Measurements from ENCODE around the gene ERMARD. TPM values are rescaled to one million over a fixed set of nuclear protein-coding genes. Genes with fewer than 3 reads are reported as not detected.

ERMARD gene
- total and polyA plus RNA-seq, 2 experiments from 2014 or later: 15.6 to 22.0 TPM

- Histone ChIP-seq H3K4me1 (ENCODE audit: insufficient read depth) (peaks cover 5% of the 10 kb centered on the region; the same call in 1 of the 2 replicates), H3K27me3 (replicated peaks; ENCODE audit: insufficient read depth) (peaks cover 10% of the 10 kb centered on the region; the same call in 1 of the 2 replicates), H3K4me3 (no peak overlapping the region), H3K4me2 (ENCODE audit: unreplicated experiment) (no peak overlapping the region), H3K79me2 (ENCODE audit: insufficient read depth) (no peaks in the 10 kb centered on the region), H3K27ac (no peak overlapping the region), H2AFZ (no peak overlapping the region), H3K9me3 (ENCODE audit: low read depth) (no peaks in the 10 kb centered on the region), H4K20me1 (ENCODE audit: insufficient read depth) (no peaks in the 10 kb centered on the region), H3F3A (ENCODE audit: insufficient read depth) (peaks cover 6% of the 10 kb centered on the region; the same call in 1 of the 2 replicates), H3K9ac (no peak overlapping the region), H3K9me2 (ENCODE audit: insufficient read depth) (no peaks in the 10 kb centered on the region), H3K36me3 (ENCODE audit: low read depth) (no peaks in the 10 kb centered on the region)
- TF ChIP-seq EZH2phosphoT487 (IDR thresholded peaks at IDR 0.05; ENCODE audit: insufficient read depth, low read depth) (no peak), EZH2 (IDR thresholded peaks at IDR 0.05; ENCODE audit: insufficient read depth, poor library complexity, severe bottlenecking) (no peak)
- WGBS, 2 experiments (ENCODE audit: low coverage in 1 of 2, low lambda C conversion rate in 2 of 2, missing lambda C conversion rate in 2 of 2): 93 to 94% methylated on average over 10 of the region's 10 CpGs
- DNase-seq: no peak
- in situ Hi-C loops (cut with MboI): loop anchor here (10.0 kb wide), 1 partner anchor 726 kb away; no protein-coding TSS in a partner anchor
Observed at GRCh38 chr6:169798764-169799473, 47.5 kb downstream of the ERMARD start.

- in situ Hi-C loops (cut with MboI): loop anchor here (10.0 kb wide), 1 partner anchor 725 kb away; no protein-coding TSS in a partner anchor
- DNase-seq: no peak
Observed at GRCh38 chr6:169799474-169799926, 48.1 kb downstream of the ERMARD start.

DNA sequence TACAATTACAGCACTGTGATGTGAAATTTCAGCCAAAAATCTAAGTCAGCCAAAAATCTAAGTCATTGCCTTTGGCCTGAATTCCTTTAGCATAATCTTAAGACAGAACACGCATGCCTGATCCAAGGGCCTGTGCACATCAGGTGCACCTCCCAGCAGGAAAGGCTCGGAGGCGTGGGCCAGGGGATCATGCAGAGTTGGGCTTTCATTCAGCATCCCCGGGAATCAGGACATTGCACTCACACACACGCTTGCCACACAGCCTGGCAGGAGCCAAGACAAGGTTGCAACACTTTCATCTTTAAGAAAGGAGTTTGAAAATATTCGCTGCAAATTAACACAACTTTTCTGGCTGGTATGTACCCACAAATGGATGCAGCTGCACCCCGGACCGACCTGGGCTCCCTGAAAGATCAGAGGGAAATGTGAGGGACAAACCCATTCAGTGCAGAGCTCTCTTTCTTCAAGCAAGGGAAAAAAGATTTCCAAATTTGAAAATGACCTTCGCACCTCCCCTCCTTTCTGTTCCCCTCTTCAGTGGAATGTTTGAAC lies 48.8 kb downstream of the ERMARD start:
- TF ChIP-seq EZH2phosphoT487 (IDR thresholded peaks at IDR 0.05; ENCODE audit: insufficient read depth, low read depth) (no peak), EZH2 (IDR thresholded peaks at IDR 0.05; ENCODE audit: insufficient read depth, poor library complexity, severe bottlenecking) (no peak)
- no peaks in the 10 kb centered on the region for H3K36me3 ChIP-seq (ENCODE audit: low read depth)
- H3K4me2 ChIP-seq (ENCODE audit: unreplicated experiment): peak overlapping the region; percentile 22
- in situ Hi-C loops (cut with MboI): no loop called here
- peaks cover 5% of the 10 kb centered on the region; the same call in 1 of the 2 replicates for H3K4me1 ChIP-seq (ENCODE audit: insufficient read depth)
- H2AFZ ChIP-seq: no peak overlapping the region
- no peaks in the 10 kb centered on the region for H4K20me1 ChIP-seq (ENCODE audit: insufficient read depth)
- peaks cover 6% of the 10 kb centered on the region; the same call in 1 of the 2 replicates for H3F3A ChIP-seq (ENCODE audit: insufficient read depth)
- no peaks in the 10 kb centered on the region for H3K9me2 ChIP-seq (ENCODE audit: insufficient read depth)
- H3K9me3 ChIP-seq (ENCODE audit: low read depth): no peaks in the 10 kb centered on the region
- H3K27me3 ChIP-seq (replicated peaks; ENCODE audit: insufficient read depth): peaks cover 21% of the 10 kb centered on the region
- WGBS, 2 experiments (ENCODE audit: low coverage in 1 of 2, low lambda C conversion rate in 2 of 2, missing lambda C conversion rate in 2 of 2): 33 to 36% methylated on average over 9 of the region's 9 CpGs
- peak; percentile 44 for DNase-seq
- no peak overlapping the region for H3K9ac ChIP-seq
- H3K27ac ChIP-seq: no peak overlapping the region
- no peak overlapping the region for H3K4me3 ChIP-seq
- no peaks in the 10 kb centered on the region for H3K79me2 ChIP-seq (ENCODE audit: insufficient read depth)

More at GRCh38 chr6:169799474-169799926, 48.1 kb downstream of the ERMARD start:
- H3K27me3 ChIP-seq (replicated peaks; ENCODE audit: insufficient read depth): peaks cover 16% of the 10 kb centered on the region
- H2AFZ ChIP-seq: no peak overlapping the region
- TF ChIP-seq EZH2 (IDR thresholded peaks at IDR 0.05; ENCODE audit: insufficient read depth, poor library complexity, severe bottlenecking) (no peak), EZH2phosphoT487 (IDR thresholded peaks at IDR 0.05; ENCODE audit: insufficient read depth, low read depth) (no peak)
- H3K27ac ChIP-seq: no peak overlapping the region
- WGBS, 2 experiments (ENCODE audit: low coverage in 1 of 2, low lambda C conversion rate in 2 of 2, missing lambda C conversion rate in 2 of 2): 74 to 82% methylated on average over 7 of the region's 7 CpGs
- no peaks in the 10 kb centered on the region for H4K20me1 ChIP-seq (ENCODE audit: insufficient read depth)
- H3K36me3 ChIP-seq (ENCODE audit: low read depth): no peaks in the 10 kb centered on the region
- peaks cover 5% of the 10 kb centered on the region; the same call in 1 of the 2 replicates for H3K4me1 ChIP-seq (ENCODE audit: insufficient read depth)
- no peak overlapping the region for H3K4me3 ChIP-seq
- H3K9me2 ChIP-seq (ENCODE audit: insufficient read depth): no peaks in the 10 kb centered on the region
- H3F3A ChIP-seq (ENCODE audit: insufficient read depth): peaks cover 6% of the 10 kb centered on the region; the same call in 1 of the 2 replicates
- H3K79me2 ChIP-seq (ENCODE audit: insufficient read depth): no peaks in the 10 kb centered on the region
- H3K9ac ChIP-seq: no peak overlapping the region
- no peaks in the 10 kb centered on the region for H3K9me3 ChIP-seq (ENCODE audit: low read depth)
- H3K4me2 ChIP-seq (ENCODE audit: unreplicated experiment): no peak overlapping the region

DNA sequence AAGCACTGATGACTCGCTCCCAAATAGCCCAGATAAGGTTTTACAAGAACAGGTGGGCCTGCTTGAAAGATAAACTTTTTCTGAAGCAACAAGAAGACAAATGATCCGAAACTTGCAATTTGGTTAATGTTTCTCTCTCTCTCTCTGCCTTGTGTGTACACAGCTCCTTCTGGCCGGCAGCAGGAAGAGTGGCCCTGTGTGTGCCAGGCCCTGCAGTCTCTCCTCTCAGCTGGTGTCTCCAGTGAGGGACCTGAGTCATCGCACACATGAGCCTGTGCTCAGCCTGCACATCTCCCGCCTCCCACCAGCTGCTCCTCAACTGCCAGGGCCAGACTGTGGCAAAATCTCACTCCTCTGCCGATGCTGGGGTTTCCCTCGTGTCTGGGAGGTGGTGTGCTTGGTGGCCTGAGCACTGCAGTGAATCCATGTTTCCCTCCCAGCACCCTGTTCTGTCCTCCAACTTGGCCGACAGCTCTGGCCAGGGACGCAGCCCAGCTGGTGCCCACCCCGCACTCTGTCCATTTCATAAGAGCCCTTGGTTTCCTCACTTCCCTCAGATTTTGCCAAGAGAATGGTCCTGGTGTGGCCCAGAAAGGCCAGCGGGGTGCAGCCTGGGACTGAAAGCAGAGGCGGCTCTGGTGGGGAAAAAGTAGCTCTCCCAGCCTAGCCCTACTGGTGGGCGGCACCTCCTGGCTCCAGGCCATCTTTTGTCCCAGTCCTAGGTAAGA lies 49.4 kb downstream of the ERMARD start:
- no peaks in the 10 kb centered on the region for H3K36me3 ChIP-seq (ENCODE audit: low read depth)
- peak; percentile 85 for DNase-seq
- WGBS, 2 experiments (ENCODE audit: low coverage in 1 of 2, low lambda C conversion rate in 2 of 2, missing lambda C conversion rate in 2 of 2): 29 to 32% methylated on average over 13 of the region's 13 CpGs
- in situ Hi-C loops (cut with MboI): no loop called here
- peaks cover 5% of the 10 kb centered on the region; the same call in 1 of the 2 replicates for H3K4me1 ChIP-seq (ENCODE audit: insufficient read depth)
- H3K9me3 ChIP-seq (ENCODE audit: low read depth): no peaks in the 10 kb centered on the region
- no peak overlapping the region for H3K4me3 ChIP-seq
- H3K79me2 ChIP-seq (ENCODE audit: insufficient read depth): no peaks in the 10 kb centered on the region
- peaks cover 28% of the 10 kb centered on the region for H3K27me3 ChIP-seq (replicated peaks; ENCODE audit: insufficient read depth)
- no peaks in the 10 kb centered on the region for H3K9me2 ChIP-seq (ENCODE audit: insufficient read depth)
- H4K20me1 ChIP-seq (ENCODE audit: insufficient read depth): no peaks in the 10 kb centered on the region
- no peak overlapping the region; the same call in 1 of the 2 replicates for H2AFZ ChIP-seq
- no peak overlapping the region for H3K27ac ChIP-seq
- TF ChIP-seq EZH2phosphoT487 (IDR thresholded peaks at IDR 0.05; ENCODE audit: insufficient read depth, low read depth): no peak
- no peak for TF ChIP-seq EZH2 (IDR thresholded peaks at IDR 0.05; ENCODE audit: insufficient read depth, poor library complexity, severe bottlenecking)
- peak overlapping the region; percentile 22 for H3K4me2 ChIP-seq (ENCODE audit: unreplicated experiment)
- no peak overlapping the region for H3K9ac ChIP-seq
- peaks cover 6% of the 10 kb centered on the region; the same call in 1 of the 2 replicates for H3F3A ChIP-seq (ENCODE audit: insufficient read depth)
